HepG2 (cell line): ENCODE data around the gene CUL7. TPM values are rescaled to one million over a fixed set of nuclear protein-coding genes. Genes with fewer than 3 reads are reported as not detected.

Experiments used
- ARID2 ChIP-seq: sonication (generic); formaldehyde crosslinking; IDR thresholded peaks from 2 replicates; pipeline ENCODE4 v1.8.1; 2022; ENCODE audit warnings: mild to moderate bottlenecking, missing genetic modification reagents, borderline replicate concordance
- EEA1 ChIP-seq: sonication (generic); formaldehyde crosslinking; IDR thresholded peaks from 2 replicates; pipeline ENCODE4 v1.5.1; 2020; ENCODE audit warnings: mild to moderate bottlenecking, missing genetic modification reagents, borderline replicate concordance
- EP300 ChIP-seq, 3 experiments: sonication (generic) in 1 of 3; formaldehyde crosslinking in 1 of 3; IDR thresholded peaks; 2 replicates each; pipeline versions ENCODE4 v1.5.1 to v1.6.1; 2011 to 2020; ENCODE audit warnings: low read depth in 2 of 3, low read length in 2 of 3, borderline replicate concordance in 1 of 3, improper control_type of control experiment in 1 of 3, mild to moderate bottlenecking in 1 of 3, missing genetic modification reagents in 1 of 3, moderate library complexity in 1 of 3
- HCFC1 ChIP-seq: fragments of 150-350 bp; IDR thresholded peaks from 2 replicates; pipeline ENCODE4 v1.6.1; 2014; ENCODE audit warnings: low read depth, low read length
- KDM5A ChIP-seq: fragments of 200-600 bp; sonication (generic); IDR thresholded peaks from 2 replicates; pipeline ENCODE4 v1.7.0; 2018; ENCODE audit warnings: antibody characterized with exemption, mild to moderate bottlenecking, low read length, borderline replicate concordance
- MTF2 ChIP-seq: sonication (generic); formaldehyde crosslinking; IDR thresholded peaks from 2 replicates; pipeline ENCODE4 v1.5.0; 2020; ENCODE audit warnings: missing genetic modification reagents, borderline replicate concordance
- ONECUT2 ChIP-seq: sonication (generic); formaldehyde crosslinking; IDR thresholded peaks from 2 replicates; pipeline ENCODE4 v1.4.0; 2020; ENCODE audit warnings: missing genetic modification reagents
- TGIF2 ChIP-seq: IDR thresholded peaks from 2 replicates; pipeline ENCODE4 v1.6.1; 2016; ENCODE audit warnings: control low read depth, missing compliant biosample characterization
- ZNF292 ChIP-seq: sonication (generic); formaldehyde crosslinking; IDR thresholded peaks from 2 replicates; pipeline ENCODE4 v1.8.1; 2022; ENCODE audit warnings: mild to moderate bottlenecking, low read depth, missing genetic modification reagents, borderline replicate concordance
- ZNF33B ChIP-seq: sonication (generic); formaldehyde crosslinking; IDR thresholded peaks from 2 replicates; pipeline ENCODE4 v1.5.1; 2020; ENCODE audit warnings: mild to moderate bottlenecking, missing genetic modification reagents
- polyA plus RNA-seq, 8 experiments: library from polyadenylated mRNA; depleted of rRNA in 3 of 8; stranded (reverse) in 7 of 8; unstranded in 1 of 8; fragments of >200 nt; fragmentation: Illumina TruSeq in 4 of 8; extraction: Trizol in 4 of 8; gene quantifications; 2 replicates each; pipeline versions ENCODE4 v1.2.1 to v1.2.3, GENCODE V29; 2011 to 2016; ENCODE audit warnings: low read depth in 4 of 8, missing spikeins in 1 of 8, mixed read lengths in 1 of 8; ENCODE audit not compliant: insufficient read depth in 1 of 8
- total RNA-seq, 5 experiments: library from RNA; depleted of rRNA; stranded (reverse); fragments of >200 nt; fragmentation: Illumina TruSeq; extraction: Trizol; gene quantifications; 2 replicates each; pipeline ENCODE4 v1.2.3, GENCODE V29; 2016; ENCODE audit warnings: low read depth in 1 of 5
- TF ChIP-seq, protein P1 (sequence below): IDR thresholded peaks from 2 replicates; pipeline ENCODE4 v1.6.1; 2016; ENCODE audit warnings: low read depth
- TF ChIP-seq, protein P2 (sequence below): sonication (generic); formaldehyde crosslinking; IDR thresholded peaks from 2 replicates; pipeline ENCODE4 v1.8.0; 2022; ENCODE audit warnings: missing genetic modification reagents, mild to moderate bottlenecking, moderate library complexity, borderline replicate concordance
- TF ChIP-seq, protein P3 (sequence below): IDR thresholded peaks from 2 replicates; pipeline ENCODE4 v1.6.1; 2016; ENCODE audit warnings: missing genetic modification reagents, missing compliant biosample characterization
- TF ChIP-seq, protein P4 (sequence below): sonication (generic); formaldehyde crosslinking; IDR thresholded peaks from 2 replicates; pipeline ENCODE4 v1.5.1; 2020; ENCODE audit warnings: missing genetic modification reagents, mild to moderate bottlenecking, borderline replicate concordance
- TF ChIP-seq, protein P5 (sequence below): IDR thresholded peaks from 2 replicates; pipeline ENCODE4 v1.6.1; 2016; ENCODE audit warnings: mild to moderate bottlenecking

Gene CUL7
- total and polyA plus RNA-seq, 2 of the 13 experiments (the other 11 are each of a cell fraction or from before 2014, with no cell fraction given), result 32.0 to 60.7 TPM

DNA sequence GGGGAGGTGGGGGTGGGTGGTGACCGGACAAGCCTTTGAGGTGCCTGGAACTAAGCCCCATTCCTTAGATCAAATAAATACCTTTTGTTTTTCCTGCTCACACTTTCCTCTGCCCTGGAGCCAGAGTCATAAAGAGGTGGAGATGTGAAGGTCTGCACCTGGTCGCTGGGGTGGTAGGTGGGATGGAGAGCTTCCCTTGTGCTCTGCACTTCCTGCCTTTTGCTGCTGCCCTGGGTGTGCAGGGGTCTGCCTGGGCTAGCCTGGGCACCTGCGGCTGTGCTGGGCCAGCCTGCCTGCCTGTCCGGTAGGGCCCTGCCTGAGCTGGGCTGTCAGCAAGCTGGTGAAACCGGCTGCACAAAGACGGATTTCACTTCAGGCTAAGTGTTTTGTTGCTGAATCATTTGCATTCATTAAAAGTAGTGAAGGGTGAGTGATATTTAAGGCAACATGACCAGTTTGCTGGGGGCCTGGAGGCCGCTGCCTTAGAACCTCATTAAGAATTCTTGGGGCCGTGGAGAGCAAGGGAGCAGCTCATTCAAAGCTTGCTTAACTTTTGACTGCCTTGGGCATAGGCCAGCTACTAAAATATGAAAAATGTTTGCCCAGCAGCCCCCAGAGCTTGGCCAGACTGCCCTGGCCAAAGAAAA, 42.9 kb upstream of the CUL7 start (continued):
- TF ChIP-seq, protein P1, sequence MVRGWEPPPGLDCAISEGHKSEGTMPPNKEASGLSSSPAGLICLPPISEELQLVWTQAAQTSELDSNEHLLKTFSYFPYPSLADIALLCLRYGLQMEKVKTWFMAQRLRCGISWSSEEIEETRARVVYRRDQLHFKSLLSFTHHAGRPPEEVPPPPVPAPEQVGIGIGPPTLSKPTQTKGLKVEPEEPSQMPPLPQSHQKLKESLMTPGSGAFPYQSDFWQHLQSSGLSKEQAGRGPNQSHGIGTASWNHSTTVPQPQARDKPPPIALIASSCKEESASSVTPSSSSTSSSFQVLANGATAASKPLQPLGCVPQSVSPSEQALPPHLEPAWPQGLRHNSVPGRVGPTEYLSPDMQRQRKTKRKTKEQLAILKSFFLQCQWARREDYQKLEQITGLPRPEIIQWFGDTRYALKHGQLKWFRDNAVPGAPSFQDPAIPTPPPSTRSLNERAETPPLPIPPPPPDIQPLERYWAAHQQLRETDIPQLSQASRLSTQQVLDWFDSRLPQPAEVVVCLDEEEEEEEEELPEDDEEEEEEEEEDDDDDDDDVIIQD (CRISPR knock-in tag), result no peak
- TF ChIP-seq ZNF33B (CRISPR knock-in tag), result no peak
- TF ChIP-seq KDM5A, result no peak
- TF ChIP-seq, protein P2, sequence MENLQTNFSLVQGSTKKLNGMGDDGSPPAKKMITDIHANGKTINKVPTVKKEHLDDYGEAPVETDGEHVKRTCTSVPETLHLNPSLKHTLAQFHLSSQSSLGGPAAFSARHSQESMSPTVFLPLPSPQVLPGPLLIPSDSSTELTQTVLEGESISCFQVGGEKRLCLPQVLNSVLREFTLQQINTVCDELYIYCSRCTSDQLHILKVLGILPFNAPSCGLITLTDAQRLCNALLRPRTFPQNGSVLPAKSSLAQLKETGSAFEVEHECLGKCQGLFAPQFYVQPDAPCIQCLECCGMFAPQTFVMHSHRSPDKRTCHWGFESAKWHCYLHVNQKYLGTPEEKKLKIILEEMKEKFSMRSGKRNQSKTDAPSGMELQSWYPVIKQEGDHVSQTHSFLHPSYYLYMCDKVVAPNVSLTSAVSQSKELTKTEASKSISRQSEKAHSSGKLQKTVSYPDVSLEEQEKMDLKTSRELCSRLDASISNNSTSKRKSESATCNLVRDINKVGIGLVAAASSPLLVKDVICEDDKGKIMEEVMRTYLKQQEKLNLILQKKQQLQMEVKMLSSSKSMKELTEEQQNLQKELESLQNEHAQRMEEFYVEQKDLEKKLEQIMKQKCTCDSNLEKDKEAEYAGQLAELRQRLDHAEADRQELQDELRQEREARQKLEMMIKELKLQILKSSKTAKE (CRISPR knock-in tag), result no peak
- TF ChIP-seq, protein P3, sequence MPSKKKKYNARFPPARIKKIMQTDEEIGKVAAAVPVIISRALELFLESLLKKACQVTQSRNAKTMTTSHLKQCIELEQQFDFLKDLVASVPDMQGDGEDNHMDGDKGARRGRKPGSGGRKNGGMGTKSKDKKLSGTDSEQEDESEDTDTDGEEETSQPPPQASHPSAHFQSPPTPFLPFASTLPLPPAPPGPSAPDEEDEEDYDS (CRISPR knock-in tag), result no peak
- TF ChIP-seq, protein P4, sequence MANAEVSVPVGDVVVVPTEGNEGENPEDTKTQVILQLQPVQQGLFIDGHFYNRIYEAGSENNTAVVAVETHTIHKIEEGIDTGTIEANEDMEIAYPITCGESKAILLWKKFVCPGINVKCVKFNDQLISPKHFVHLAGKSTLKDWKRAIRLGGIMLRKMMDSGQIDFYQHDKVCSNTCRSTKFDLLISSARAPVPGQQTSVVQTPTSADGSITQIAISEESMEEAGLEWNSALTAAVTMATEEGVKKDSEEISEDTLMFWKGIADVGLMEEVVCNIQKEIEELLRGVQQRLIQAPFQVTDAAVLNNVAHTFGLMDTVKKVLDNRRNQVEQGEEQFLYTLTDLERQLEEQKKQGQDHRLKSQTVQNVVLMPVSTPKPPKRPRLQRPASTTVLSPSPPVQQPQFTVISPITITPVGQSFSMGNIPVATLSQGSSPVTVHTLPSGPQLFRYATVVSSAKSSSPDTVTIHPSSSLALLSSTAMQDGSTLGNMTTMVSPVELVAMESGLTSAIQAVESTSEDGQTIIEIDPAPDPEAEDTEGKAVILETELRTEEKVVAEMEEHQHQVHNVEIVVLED (CRISPR knock-in tag), result no peak
- no peak for TF ChIP-seq EP300 (IDR thresholded peaks at IDR 0.05; ENCODE audit: low read depth in 2 of 2, low read length in 2 of 2)
- TF ChIP-seq EP300 (CRISPR knock-in tag; IDR thresholded peaks at IDR 0.05; ENCODE audit: borderline replicate concordance), result 0 out of 2 replicates have a peak, but pooled peaks have one; percentile 23
- no peak for TF ChIP-seq TGIF2
- no peak for TF ChIP-seq ARID2 (CRISPR knock-in tag)
- TF ChIP-seq, protein P5, sequence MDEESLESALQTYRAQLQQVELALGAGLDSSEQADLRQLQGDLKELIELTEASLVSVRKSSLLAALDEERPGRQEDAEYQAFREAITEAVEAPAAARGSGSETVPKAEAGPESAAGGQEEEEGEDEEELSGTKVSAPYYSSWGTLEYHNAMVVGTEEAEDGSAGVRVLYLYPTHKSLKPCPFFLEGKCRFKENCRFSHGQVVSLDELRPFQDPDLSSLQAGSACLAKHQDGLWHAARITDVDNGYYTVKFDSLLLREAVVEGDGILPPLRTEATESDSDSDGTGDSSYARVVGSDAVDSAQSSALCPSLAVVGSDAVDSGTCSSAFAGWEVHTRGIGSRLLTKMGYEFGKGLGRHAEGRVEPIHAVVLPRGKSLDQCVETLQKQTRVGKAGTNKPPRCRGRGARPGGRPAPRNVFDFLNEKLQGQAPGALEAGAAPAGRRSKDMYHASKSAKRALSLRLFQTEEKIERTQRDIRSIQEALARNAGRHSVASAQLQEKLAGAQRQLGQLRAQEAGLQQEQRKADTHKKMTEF, result no peak
- peak; percentile 81; the same call in 1 of the 2 replicates for TF ChIP-seq ZNF292 (CRISPR knock-in tag)
- TF ChIP-seq MTF2 (CRISPR knock-in tag), result no peak
- TF ChIP-seq HCFC1, result 0 out of 2 replicates have a peak, but pooled peaks have one; percentile 2
- no peak for TF ChIP-seq ONECUT2
- TF ChIP-seq EEA1 (CRISPR knock-in tag), result no peak
